K562 (cell line): Measurements from ENCODE around the gene DPF1. TPM values are rescaled to one million over a fixed set of nuclear protein-coding genes. Genes with fewer than 3 reads are reported as not detected.

Source experiments
- AFF1 ChIP-seq, 2 experiments: fragments of 450-650 bp; IDR thresholded peaks; 2 replicates each; pipeline ENCODE4 v1.6.1; 2018; ENCODE audit warnings: mild to moderate bottlenecking in 2 of 2, low read depth in 1 of 2; ENCODE audit not compliant: partially characterized antibody in 2 of 2
- CC2D1A ChIP-seq: fragments of 450-650 bp; IDR thresholded peaks from 2 replicates; pipeline ENCODE4 v1.6.1; 2017; ENCODE audit warnings: mild to moderate bottlenecking
- ELK1 ChIP-seq: sonication (generic); formaldehyde crosslinking; IDR thresholded peaks from 2 replicates; pipeline ENCODE4 v1.8.1; 2022; ENCODE audit warnings: missing genetic modification reagents
- GTF2F1 ChIP-seq: IDR thresholded peaks from 2 replicates; pipeline ENCODE4 v1.6.1; 2011; ENCODE audit warnings: low read depth, low read length, improper control_type of control experiment
- REST ChIP-seq, 2 experiments: fragments of 450-650 bp; formaldehyde crosslinking in 1 of 2; IDR thresholded peaks; 2 replicates each; pipeline versions ENCODE4 v1.4.0 to v1.6.1; 2014 to 2020; ENCODE audit warnings: mild to moderate bottlenecking in 2 of 2, borderline replicate concordance in 1 of 2, low read depth in 1 of 2
- ZBTB26 ChIP-seq: fragments of 450-650 bp; formaldehyde crosslinking; IDR thresholded peaks from 2 replicates; pipeline ENCODE4 v1.4.0; 2022; ENCODE audit warnings: missing genetic modification characterization
- ZBTB34 ChIP-seq: fragments of 250-450 bp; sonication (Bioruptor Pico); IDR thresholded peaks from 2 replicates; pipeline ENCODE4 v1.8.0; 2021; ENCODE audit warnings: mild to moderate bottlenecking, moderate library complexity
- ZFP36 ChIP-seq: fragments of 150-350 bp; IDR thresholded peaks from 2 replicates; pipeline ENCODE4 v1.6.1; 2018; ENCODE audit warnings: low read length, low read depth; ENCODE audit not compliant: partially characterized antibody
- ZNF830 ChIP-seq: fragments of 250-450 bp; sonication (Bioruptor Pico); IDR thresholded peaks from 2 replicates; pipeline ENCODE4 v1.5.0; 2021; ENCODE audit warnings: mild to moderate bottlenecking
- polyA plus RNA-seq, 8 experiments: library from polyadenylated mRNA; depleted of rRNA in 4 of 8; stranded (reverse) in 5 of 8; unstranded in 3 of 8; fragments of >200 nt; fragmentation: Nextera tagmentation in 2 of 8; fragmentation: Illumina TruSeq in 1 of 8; extraction: Ambion mirVana in 2 of 8; extraction: Trizol in 1 of 8; gene quantifications; 2 replicates each; pipeline versions ENCODE4 v1.2.1 to v1.2.3, GENCODE V29; 2011 to 2014; ENCODE audit warnings: inconsistent platforms in 1 of 8, missing spikeins in 1 of 8
- total RNA-seq, 7 experiments: library from RNA; depleted of rRNA in 6 of 7; stranded (reverse); fragments of >200 nt in 6 of 7; fragmentation: Illumina TruSeq in 2 of 7; extraction: Trizol in 2 of 7; gene quantifications; 2 replicates each; pipeline versions ENCODE4 v1.2.1 to v1.2.3, GENCODE V29; 2011 to 2021; ENCODE audit warnings: low replicate concordance in 1 of 7

Gene DPF1
- total and polyA plus RNA-seq, 9 of the 15 experiments (the other 6 are each of a cell fraction or from before 2014, with no cell fraction given): 0.10 to 5.7 (median 3.1) TPM

- TF ChIP-seq AFF1 (IDR thresholded peaks at IDR 0.05; ENCODE audit: low read depth in 1 of 2, partially characterized antibody in 2 of 2): no peak
- TF ChIP-seq REST (IDR thresholded peaks at IDR 0.05; ENCODE audit: borderline replicate concordance): peak; percentile 90
- TF ChIP-seq REST (CRISPR knock-in tag; IDR thresholded peaks at IDR 0.05; ENCODE audit: low read depth): no peak
- no peak for TF ChIP-seq ELK1 (CRISPR knock-in tag)
- no peak for TF ChIP-seq GTF2F1
- TF ChIP-seq ZBTB26: 0 out of 2 replicates have a peak, but pooled peaks have one; percentile 36
- TF ChIP-seq ZBTB34: no peak
- peak; percentile 63 for TF ChIP-seq ZFP36
- no peak for TF ChIP-seq ZNF830 (CRISPR knock-in tag)
- peak; percentile 74 for TF ChIP-seq CC2D1A
Measured at GRCh38 chr19:38233740-38234251, 9.8 kb upstream of the DPF1 start (continued).
